Activated CD4-positive, alpha-beta memory T cell treated with anti-CD3 and anti-CD28 coated beads, Interleukin-2, amount 10 ng/mL, durations not matched to agents 7 days and 5 days (primary cell): ENCODE results near the gene GAB2. TPM values are rescaled to one million over a fixed set of nuclear protein-coding genes. Genes with fewer than 3 reads are reported as not detected.

ENCODE experiments used
- CTCF ChIA-PET: fragments of 350-600 bp; sonication (Branson Sonifier 250); formaldehyde crosslinking; loops from one replicate; lab custom pipeline; 2021; ENCODE audit warnings: antibody characterized with exemption, inconsistent platforms; lab: Charles Lee
- POLR2A ChIA-PET: fragments of 350-600 bp; sonication (Branson Sonifier 250); formaldehyde crosslinking; loops from one replicate; lab custom pipeline; 2021; ENCODE audit warnings: antibody characterized with exemption; lab: Charles Lee
- DNase-seq: peaks from one replicate; pipeline ENCODE4 v3.0.0-alpha.2; 2020
- H3K27ac Mint-ChIP-seq: one replicate; pipeline ENCODE4 v1.8.0; 2021; ENCODE audit warnings: mild to moderate bottlenecking, mixed read lengths
- H3K27me3 Mint-ChIP-seq: one replicate; pipeline ENCODE4 v1.8.0; 2021; ENCODE audit warnings: mixed read lengths
- H3K36me3 Mint-ChIP-seq: one replicate; pipeline ENCODE4 v1.8.0; 2021; ENCODE audit warnings: low read depth, mixed read lengths
- H3K4me1 Mint-ChIP-seq: one replicate; pipeline ENCODE4 v1.8.0; 2021; ENCODE audit warnings: mixed read lengths
- H3K4me3 Mint-ChIP-seq: one replicate; pipeline ENCODE4 v1.8.0; 2021; ENCODE audit warnings: mild to moderate bottlenecking, mixed read lengths
- H3K9me3 Mint-ChIP-seq: one replicate; pipeline ENCODE4 v1.8.0; 2021; ENCODE audit warnings: mixed read lengths
- total RNA-seq, 2 experiments: library from RNA; stranded (reverse); gene quantifications; one replicate each; pipeline ENCODE4 v1.2.3, GENCODE V29; 2021

Gene GAB2
- total RNA-seq, 2 experiments from 2014 or later = 51.8 to 55.8 TPM

GRCh38 chr11:78414321-78415051 lies 3.1 kb downstream of the GAB2 start:
- ChIA-PET POLR2A (no interaction called here), CTCF (interaction anchor here (0.6 to 8.4 kb wide), 12 partner anchors 10 to 225 kb away, joined by 4 to 85 read pairs (median 6); partner anchors contain the start of genes NARS2 and USP35)
- peaks cover 4% of the 10 kb centered on the region for H3K9me3 Mint-ChIP-seq
- no peak overlapping the region for H3K4me3 Mint-ChIP-seq
- H3K27me3 Mint-ChIP-seq = peaks cover 15% of the 10 kb centered on the region
- no peak for DNase-seq
- H3K4me1 Mint-ChIP-seq = peaks cover 51% of the 10 kb centered on the region
- peaks cover 28% of the 10 kb centered on the region for H3K36me3 Mint-ChIP-seq
- H3K27ac Mint-ChIP-seq = no peak overlapping the region

- POLR2A ChIA-PET = interaction anchor here (1.0 kb wide), 1 partner anchor 9 kb away, joined by 3 read pairs; no protein-coding TSS in a partner anchor
- Mint-ChIP-seq H3K4me3 (no peak overlapping the region), H3K27ac (no peak overlapping the region), H3K4me1 (peaks cover 30% of the 10 kb centered on the region), H3K27me3 (peaks cover 2% of the 10 kb centered on the region), H3K36me3 (peaks cover 64% of the 10 kb centered on the region), H3K9me3 (peaks cover 28% of the 10 kb centered on the region)
- no peak for DNase-seq
- CTCF ChIA-PET = no interaction called here
Observed at GRCh38 chr11:78408619-78409018, 9.0 kb downstream of the GAB2 start.

- Mint-ChIP-seq H3K27ac (no peak overlapping the region), H3K27me3 (peaks cover 2% of the 10 kb centered on the region), H3K4me1 (peaks cover 18% of the 10 kb centered on the region), H3K36me3 (peaks cover 62% of the 10 kb centered on the region), H3K9me3 (peaks cover 28% of the 10 kb centered on the region), H3K4me3 (no peak overlapping the region)
- ChIA-PET POLR2A (interaction anchor here (1.6 kb wide), 1 partner anchor 10 kb away, joined by 5 read pairs; no protein-coding TSS in a partner anchor), CTCF (interaction anchor here (0.6 to 1.6 kb wide), 3 partner anchors 9 to 174 kb away, joined by 3 to 5 read pairs (median 3); no protein-coding TSS in a partner anchor)
- DNase-seq = no peak
Observed at GRCh38 chr11:78406568-78407196, 10.9 kb downstream of the GAB2 start.

- no peak for DNase-seq
- ChIA-PET POLR2A (interaction anchor here (0.7 to 1.6 kb wide), 2 partner anchors 9 to 95 kb away, joined by 3 to 5 read pairs; no protein-coding TSS in a partner anchor), CTCF (no interaction called here)
- peaks cover 2% of the 10 kb centered on the region for H3K27me3 Mint-ChIP-seq
- no peak overlapping the region for H3K27ac Mint-ChIP-seq
- peaks cover 62% of the 10 kb centered on the region for H3K36me3 Mint-ChIP-seq
- H3K4me1 Mint-ChIP-seq = peaks cover 19% of the 10 kb centered on the region
- H3K4me3 Mint-ChIP-seq = no peak overlapping the region
- peaks cover 28% of the 10 kb centered on the region for H3K9me3 Mint-ChIP-seq
Observed at GRCh38 chr11:78405805-78406204, 11.8 kb downstream of the GAB2 start.

- CTCF ChIA-PET = interaction anchor here (1.2 kb wide), 1 partner anchor 17 kb away, joined by 5 read pairs; no protein-coding TSS in a partner anchor
Observed at GRCh38 chr11:78403781-78404180, 13.8 kb downstream of the GAB2 start.

GRCh38 chr11:78402847-78403246 lies 14.8 kb downstream of the GAB2 start:
- Mint-ChIP-seq H3K4me1 (peaks cover 26% of the 10 kb centered on the region), H3K27ac (no peak overlapping the region), H3K9me3 (peaks cover 15% of the 10 kb centered on the region), H3K27me3 (peaks cover 2% of the 10 kb centered on the region), H3K4me3 (no peak overlapping the region), H3K36me3 (peaks cover 42% of the 10 kb centered on the region)
- POLR2A ChIA-PET = no interaction called here
- no peak for DNase-seq
- CTCF ChIA-PET = no interaction called here

More at GRCh38 chr11:78403781-78404180, 13.8 kb downstream of the GAB2 start:
- peaks cover 23% of the 10 kb centered on the region for H3K4me1 Mint-ChIP-seq
- peaks cover 51% of the 10 kb centered on the region for H3K36me3 Mint-ChIP-seq
- no peak overlapping the region for H3K4me3 Mint-ChIP-seq
- no peak overlapping the region for H3K27ac Mint-ChIP-seq
- H3K9me3 Mint-ChIP-seq = peaks cover 22% of the 10 kb centered on the region
- H3K27me3 Mint-ChIP-seq = peaks cover 2% of the 10 kb centered on the region
- POLR2A ChIA-PET = no interaction called here
- DNase-seq = no peak

GRCh38 chr11:78400702-78401101 lies 16.9 kb downstream of the GAB2 start:
- Mint-ChIP-seq H3K9me3 (no peaks in the 10 kb centered on the region), H3K4me1 (peaks cover 27% of the 10 kb centered on the region), H3K27ac (no peak overlapping the region), H3K27me3 (no peaks in the 10 kb centered on the region), H3K36me3 (peaks cover 23% of the 10 kb centered on the region), H3K4me3 (no peak overlapping the region)
- CTCF ChIA-PET = interaction anchor here (0.9 kb wide), 1 partner anchor 163 kb away, joined by 7 read pairs; no protein-coding TSS in a partner anchor
- no peak for DNase-seq
- POLR2A ChIA-PET = no interaction called here

GRCh38 chr11:78400116-78400515 lies 17.5 kb downstream of the GAB2 start:
- ChIA-PET CTCF (interaction anchor here (1.0 kb wide), 1 partner anchor 172 kb away, joined by 3 read pairs; no protein-coding TSS in a partner anchor), POLR2A (no interaction called here)
- H3K27ac Mint-ChIP-seq = no peak overlapping the region
- no peak overlapping the region for H3K4me3 Mint-ChIP-seq
- peaks cover 19% of the 10 kb centered on the region for H3K36me3 Mint-ChIP-seq
- no peaks in the 10 kb centered on the region for H3K9me3 Mint-ChIP-seq
- peaks cover 30% of the 10 kb centered on the region for H3K4me1 Mint-ChIP-seq
- no peaks in the 10 kb centered on the region for H3K27me3 Mint-ChIP-seq
- DNase-seq = no peak

GRCh38 chr11:78399136-78399535 lies 18.5 kb downstream of the GAB2 start:
- Mint-ChIP-seq H3K27ac (no peak overlapping the region), H3K9me3 (no peaks in the 10 kb centered on the region), H3K4me1 (peaks cover 30% of the 10 kb centered on the region), H3K4me3 (no peak overlapping the region), H3K36me3 (peaks cover 25% of the 10 kb centered on the region), H3K27me3 (no peaks in the 10 kb centered on the region)
- no peak for DNase-seq
- POLR2A ChIA-PET = interaction anchor here (1.1 kb wide), 2 partner anchors 9 to 10 kb away, joined by 3 read pairs; no protein-coding TSS in a partner anchor
- CTCF ChIA-PET = interaction anchor here (1.0 to 1.7 kb wide), 4 partner anchors 11 to 175 kb away, joined by 3 to 6 read pairs (median 4); partner anchors contain the start of gene GAB2

GRCh38 chr11:78398715-78399114 lies 18.9 kb downstream of the GAB2 start:
- H3K4me3 Mint-ChIP-seq = no peak overlapping the region
- no peak overlapping the region for H3K27ac Mint-ChIP-seq

GRCh38 chr11:78397398-78397797 lies 20.2 kb downstream of the GAB2 start:
- Mint-ChIP-seq H3K4me3 (no peak overlapping the region), H3K9me3 (no peaks in the 10 kb centered on the region), H3K27me3 (no peaks in the 10 kb centered on the region), H3K4me1 (peaks cover 42% of the 10 kb centered on the region), H3K27ac (peak overlapping the region; percentile 29), H3K36me3 (peaks cover 25% of the 10 kb centered on the region)
- CTCF ChIA-PET = interaction anchor here (1.0 kb wide), 1 partner anchor 167 kb away, joined by 3 read pairs; no protein-coding TSS in a partner anchor
- POLR2A ChIA-PET = interaction anchor here (0.5 to 1.9 kb wide), 9 partner anchors 9 to 169 kb away, joined by 3 to 13 read pairs (median 4); partner anchors contain the start of gene GAB2
- peak; percentile 33 for DNase-seq

More at GRCh38 chr11:78398715-78399114, 18.9 kb downstream of the GAB2 start:
- no peak for DNase-seq
- Mint-ChIP-seq H3K27me3 (no peaks in the 10 kb centered on the region), H3K4me1 (peaks cover 30% of the 10 kb centered on the region), H3K36me3 (peaks cover 24% of the 10 kb centered on the region), H3K9me3 (no peaks in the 10 kb centered on the region)
- POLR2A ChIA-PET = interaction anchor here (1.1 kb wide), 2 partner anchors 9 to 10 kb away, joined by 3 read pairs; no protein-coding TSS in a partner anchor
- CTCF ChIA-PET = interaction anchor here (1.3 to 1.7 kb wide), 3 partner anchors 12 to 175 kb away, joined by 3 to 6 read pairs (median 4); partner anchors contain the start of gene GAB2

GRCh38 chr11:78395597-78395996 lies 22.0 kb downstream of the GAB2 start:
- POLR2A ChIA-PET = no interaction called here
- Mint-ChIP-seq H3K9me3 (peaks cover 2% of the 10 kb centered on the region), H3K4me3 (no peak overlapping the region), H3K36me3 (peaks cover 35% of the 10 kb centered on the region), H3K27me3 (no peaks in the 10 kb centered on the region), H3K27ac (no peak overlapping the region), H3K4me1 (peaks cover 47% of the 10 kb centered on the region)
- DNase-seq = no peak
- CTCF ChIA-PET = interaction anchor here (0.6 to 1.3 kb wide), 3 partner anchors 20 to 169 kb away, joined by 3 to 4 read pairs (median 3); no protein-coding TSS in a partner anchor
